Right renal pelvis (tissue), 4 donors: ENCODE measurements around the gene NAV2. TPM values are rescaled to one million over a fixed set of nuclear protein-coding genes. Genes with fewer than 3 reads are reported as not detected.

ENCODE experiments used
- DNase-seq, 4 donors: peaks; one replicate each; pipeline ENCODE4 v3.0.0-alpha.2; 2013; ENCODE audit warnings: low read depth in 4 of 4, low spot score in 3 of 4, missing footprints in 1 of 4
- polyA plus RNA-seq, 4 donors: library from polyadenylated mRNA; unstranded; fragments of 120-200 nt; gene quantifications; one replicate each; pipeline ENCODE4 v1.2.1, GENCODE V29; 2013; ENCODE audit not compliant: insufficient read length in 4 of 4

The NAV2 gene
- polyA plus RNA-seq, 4 donors: 33.2 to 55.2 (median 34.0) TPM

DNA sequence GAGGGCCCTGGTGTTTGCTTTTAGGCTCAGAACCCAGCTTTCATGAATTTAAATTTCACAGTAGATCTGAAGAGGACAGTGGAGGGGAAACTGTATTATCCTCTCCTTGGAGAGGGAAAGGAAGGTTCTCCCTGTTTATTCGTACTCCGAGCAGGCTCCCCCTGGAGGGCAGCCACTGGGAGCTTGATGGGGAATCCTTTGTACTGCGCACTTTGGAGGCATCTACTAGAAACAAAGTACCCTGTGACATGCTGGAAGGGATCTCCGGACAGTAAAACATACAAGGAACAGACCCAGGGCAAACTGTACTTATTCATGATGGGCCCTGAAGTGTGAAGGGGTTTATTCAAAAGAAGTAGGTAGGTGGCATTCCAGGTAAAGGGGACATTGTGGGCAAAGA is 27.2 kb downstream of the NAV2 start:
- DNase-seq: no peak

- no peak for DNase-seq
These were observed 27.9 kb downstream of the NAV2 start for GRCh38 chr11:19740586-19740985.

DNA sequence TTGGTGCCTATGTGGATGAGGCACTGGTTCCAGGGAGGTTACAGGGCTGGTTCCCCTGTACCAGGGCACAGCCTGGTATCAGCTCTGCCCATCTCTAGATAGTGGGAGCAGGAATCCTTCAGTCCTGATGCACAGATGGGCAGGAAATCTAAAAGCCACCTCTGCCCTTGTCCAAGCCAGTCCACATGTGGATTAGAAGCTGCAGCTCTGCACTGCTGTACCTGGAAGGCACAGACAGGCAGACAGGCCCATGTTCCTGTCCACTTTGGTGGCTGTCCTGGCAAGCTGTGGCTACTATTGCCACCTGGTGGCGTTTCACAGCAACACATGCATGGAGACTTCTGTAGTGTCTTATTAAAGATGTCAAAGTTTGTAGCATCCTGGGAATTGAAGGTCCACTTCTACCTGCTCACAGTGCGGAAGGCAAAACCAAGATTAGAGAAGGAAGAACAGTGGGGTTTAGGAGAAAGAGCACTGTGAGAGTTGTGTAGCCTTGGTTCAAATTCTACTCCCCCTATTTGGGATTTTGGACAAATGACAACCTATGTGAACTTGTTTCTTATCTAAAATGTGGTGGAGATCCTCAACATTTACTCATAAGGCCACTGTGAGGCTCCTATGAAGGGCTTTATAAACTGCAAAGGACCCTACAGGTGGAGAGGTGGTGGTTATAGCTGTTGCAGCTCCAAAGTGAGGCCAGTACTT is 30.1 kb downstream of the NAV2 start:
- peak; percentile 38 to 56 (median 46) for DNase-seq

GRCh38 chr11:19743622-19744021 is 31.0 kb downstream of the NAV2 start:
- DNase-seq: no peak

GRCh38 chr11:19744130-19744529 is 31.5 kb downstream of the NAV2 start:
- no peak for DNase-seq

- DNase-seq: no peak
These were observed 33.4 kb downstream of the NAV2 start for GRCh38 chr11:19746086-19746485.

DNA sequence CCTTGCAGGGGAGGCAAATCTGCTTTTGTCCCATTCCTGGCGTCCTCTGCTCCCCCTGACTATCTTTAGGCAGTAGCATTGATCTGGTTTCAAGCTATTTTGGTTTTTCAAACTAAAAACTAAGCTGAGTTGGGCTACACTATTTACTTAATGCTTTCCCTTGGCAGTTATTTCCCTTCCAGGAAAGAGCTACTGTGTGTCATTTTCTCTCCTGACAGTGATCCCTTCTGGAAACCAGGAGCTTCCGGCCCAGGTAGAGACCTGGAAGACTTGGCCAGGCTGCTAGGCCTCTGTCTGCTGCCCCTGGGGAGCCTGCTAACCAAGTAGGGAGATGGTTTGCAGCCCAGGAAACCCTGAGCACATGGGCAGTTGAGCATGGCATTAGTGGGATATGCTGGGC is 35.0 kb downstream of the NAV2 start:
- DNase-seq: no peak

GRCh38 chr11:19751055-19751454 is 38.4 kb downstream of the NAV2 start:
- DNase-seq: no peak

GRCh38 chr11:19753451-19754106 is 40.9 kb downstream of the NAV2 start:
- no peak for DNase-seq

DNA sequence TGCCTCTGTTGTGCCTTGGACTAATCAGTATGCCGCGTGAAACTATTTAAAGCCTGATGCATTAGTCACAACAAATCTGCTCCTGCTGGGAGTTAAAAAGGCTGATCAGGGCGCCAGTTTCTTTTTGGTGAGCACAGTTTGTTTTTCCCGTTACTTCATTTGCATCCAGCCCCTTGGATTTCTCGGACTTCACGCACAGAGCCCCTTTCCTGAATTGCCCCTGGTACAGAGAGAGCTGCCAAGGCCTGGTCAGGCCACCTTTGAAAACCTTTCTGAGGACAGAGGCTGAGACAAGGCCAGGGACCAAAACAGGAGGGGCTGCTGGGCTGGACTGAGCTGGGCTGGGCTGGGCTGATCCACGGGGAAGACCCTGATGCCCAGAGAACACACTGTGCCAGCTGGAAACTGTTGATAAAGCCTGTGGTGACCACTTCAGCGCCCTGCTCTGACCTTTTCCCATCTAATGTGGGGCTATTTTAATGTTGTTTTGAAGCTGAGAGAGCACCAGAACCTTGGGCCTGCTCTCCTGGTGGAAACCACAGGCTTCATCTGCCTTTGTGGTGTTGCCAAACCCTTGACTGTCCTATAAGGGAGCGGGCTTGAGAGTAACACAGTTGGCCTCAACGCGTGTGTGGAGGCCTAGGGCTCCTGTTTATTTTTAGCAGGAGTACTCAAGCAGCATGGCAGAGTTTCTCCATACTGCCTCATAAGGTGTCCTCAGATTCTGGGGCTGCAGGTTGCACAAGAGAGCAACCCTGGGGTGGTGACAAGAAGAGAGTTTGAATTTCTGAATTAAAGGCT is 44.2 kb downstream of the NAV2 start:
- no peak for DNase-seq

GRCh38 chr11:19759389-19759788 is 46.8 kb downstream of the NAV2 start:
- no peak for DNase-seq

- DNase-seq: no peak
These were observed 49.6 kb downstream of the NAV2 start for GRCh38 chr11:19762266-19762665.

- DNase-seq: no peak
These were observed 50.7 kb downstream of the NAV2 start for GRCh38 chr11:19763330-19763729.

- DNase-seq: no peak
These were observed 53.6 kb downstream of the NAV2 start for GRCh38 chr11:19766206-19766605.

- no peak for DNase-seq
These were observed 54.2 kb downstream of the NAV2 start for GRCh38 chr11:19766810-19767209.

DNA sequence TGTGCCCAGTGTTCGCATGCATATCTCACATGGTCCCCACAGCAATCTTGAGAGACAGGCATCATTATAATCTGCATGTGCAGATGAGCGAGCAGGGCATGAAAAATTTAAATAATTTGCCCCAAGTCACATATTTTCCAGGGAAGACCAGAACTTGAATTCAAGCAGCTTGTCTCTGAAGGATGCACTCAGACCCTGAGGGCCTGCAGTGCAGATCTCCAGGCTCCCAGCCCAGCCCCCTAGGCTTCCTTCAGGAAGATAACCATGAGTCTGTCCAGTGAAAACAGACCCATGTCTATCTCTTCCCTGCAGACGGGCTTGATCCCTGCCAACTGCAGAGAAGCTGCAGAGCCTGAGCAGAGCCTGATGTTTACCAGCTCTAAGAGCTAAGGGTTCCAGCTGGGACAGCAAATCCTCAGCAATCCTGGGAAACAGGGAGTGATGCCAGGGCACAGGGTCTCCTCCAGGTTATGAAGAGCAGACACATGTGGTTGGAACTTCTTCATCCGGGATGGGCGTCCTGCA is 55.1 kb downstream of the NAV2 start:
- no peak for DNase-seq

DNA sequence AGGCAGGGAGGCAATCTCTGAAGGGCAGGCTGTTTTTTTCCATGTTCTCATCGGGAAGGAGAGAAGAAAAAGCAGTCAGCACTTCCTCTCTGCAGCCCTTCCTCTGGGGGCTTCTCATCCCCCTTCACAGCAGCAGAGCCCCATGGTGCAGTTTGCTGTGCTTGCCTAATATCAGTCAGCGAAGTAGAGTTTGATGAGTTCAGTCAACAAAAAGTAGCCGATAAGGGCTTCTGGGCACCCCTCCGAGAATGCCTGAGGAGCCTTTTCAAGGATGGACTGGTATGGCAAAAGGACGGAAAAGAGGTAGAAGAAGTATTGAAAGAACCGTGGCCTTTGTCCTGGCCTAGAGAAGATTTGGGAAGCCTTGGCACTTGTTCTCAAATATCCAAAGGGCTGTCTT is 55.6 kb downstream of the NAV2 start:
- DNase-seq: no peak

DNA sequence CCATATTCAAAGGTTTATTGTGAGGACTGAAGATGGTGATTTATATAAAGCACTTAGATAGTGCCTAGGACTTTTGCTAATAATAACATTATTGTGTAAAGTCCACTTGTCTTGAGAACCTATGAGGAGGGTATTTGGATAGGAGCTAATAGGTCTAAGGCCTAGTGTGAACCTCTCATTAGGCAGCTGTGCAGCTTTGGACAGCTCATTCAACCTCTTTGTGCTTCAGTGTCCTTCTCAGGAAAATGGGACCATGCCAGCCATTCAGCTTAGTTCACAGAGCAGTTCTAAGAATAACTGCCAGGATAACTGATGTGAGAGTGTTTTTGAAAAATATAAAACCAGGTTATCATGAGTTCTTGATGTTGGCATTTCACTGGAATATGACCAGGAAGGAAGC is 56.2 kb downstream of the NAV2 start:
- DNase-seq: no peak

GRCh38 chr11:19769820-19770219 is 57.2 kb downstream of the NAV2 start:
- DNase-seq: no peak

- DNase-seq: no peak
These were observed 57.6 kb downstream of the NAV2 start for GRCh38 chr11:19770277-19770676.

GRCh38 chr11:19771463-19771862 is 58.8 kb downstream of the NAV2 start:
- no peak for DNase-seq
